Retinal pigment epithelial cell (primary cell): ENCODE data around the gene RPTOR.

Experiments used
- DNase-seq: peaks from one replicate; pipeline ENCODE4 v3.0.0-alpha.2; 2010; ENCODE audit warnings: low read depth
- H3K4me3 ChIP-seq: 2 replicates; pipeline ENCODE4 v1.5.1; 2011; ENCODE audit warnings: mild to moderate bottlenecking, low read length, control low read depth, moderate library complexity
- CTCF ChIP-seq: conservative IDR thresholded peaks from 2 replicates; pipeline ENCODE4 v1.5.1; 2011; ENCODE audit warnings: low read depth, low read length, control low read depth, inconsistent platforms

Gene RPTOR

GRCh38 chr17:80704381-80704819 lies 159.8 kb downstream of the RPTOR start:
- no peak for DNase-seq
- TF ChIP-seq CTCF, result no peak
- H3K4me3 ChIP-seq, result no peak overlapping the region

DNA sequence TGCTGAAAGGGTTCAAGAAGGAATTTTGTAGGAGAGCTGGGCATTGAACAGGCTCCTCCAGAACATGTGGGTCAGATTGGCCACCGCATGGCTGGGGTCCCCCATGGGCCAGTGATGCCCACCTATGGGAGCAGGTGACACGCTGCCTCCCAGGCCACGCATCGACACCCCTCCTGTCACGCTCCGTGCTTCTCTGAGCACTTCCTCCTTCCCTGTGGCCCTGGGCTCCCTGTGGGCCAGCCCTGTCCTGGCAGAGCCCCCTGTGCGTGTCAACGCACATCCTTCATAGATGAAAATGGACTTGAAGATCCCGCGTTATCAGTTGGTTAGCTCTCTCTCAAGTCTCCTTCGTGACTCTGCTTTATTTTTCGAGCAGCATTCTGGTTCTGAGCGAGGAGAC lies 160.3 kb downstream of the RPTOR start:
- TF ChIP-seq CTCF, result no peak
- no peak for DNase-seq
- H3K4me3 ChIP-seq, result no peak overlapping the region

DNA sequence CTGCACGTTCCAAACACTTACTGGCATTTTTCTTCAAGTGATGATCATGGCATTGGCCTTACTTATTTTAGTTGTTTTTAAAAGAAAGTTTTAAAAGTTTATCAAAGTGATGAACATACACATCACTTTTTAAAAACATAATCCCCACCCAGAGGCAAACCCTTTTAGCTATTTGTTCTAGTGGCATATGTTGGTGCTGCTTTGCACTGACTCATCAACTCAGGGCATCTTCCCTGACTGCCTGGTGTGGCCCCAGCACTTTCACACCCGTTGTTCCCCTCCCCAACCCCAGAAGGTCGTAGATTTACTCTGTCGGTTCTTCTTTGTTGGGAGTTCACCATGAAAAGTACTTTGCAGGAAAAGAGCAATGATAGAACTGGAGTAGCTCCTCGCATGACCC lies 161.3 kb downstream of the RPTOR start:
- DNase-seq, result no peak
- TF ChIP-seq CTCF, result no peak
- H3K4me3 ChIP-seq, result no peak overlapping the region

- TF ChIP-seq CTCF, result no peak
- no peak for DNase-seq
- no peak overlapping the region for H3K4me3 ChIP-seq
Measured at GRCh38 chr17:80706463-80706867, 161.8 kb downstream of the RPTOR start.

- no peak for TF ChIP-seq CTCF
- no peak for DNase-seq
- no peak overlapping the region for H3K4me3 ChIP-seq
Measured at GRCh38 chr17:80708480-80708879, 163.8 kb downstream of the RPTOR start.

- TF ChIP-seq CTCF, result no peak
- no peak overlapping the region for H3K4me3 ChIP-seq
- DNase-seq, result no peak
Measured at GRCh38 chr17:80709090-80709695, 164.6 kb downstream of the RPTOR start.

GRCh38 chr17:80710714-80711302 lies 166.2 kb downstream of the RPTOR start:
- DNase-seq, result no peak
- H3K4me3 ChIP-seq, result no peak overlapping the region
- no peak for TF ChIP-seq CTCF
